Mesenchymal stem cell (in vitro differentiated cells and primary cell): ENCODE results near the gene GRM7.

ENCODE experiments used
- DNase-seq: peaks from one replicate; pipeline ENCODE4 v3.0.0-alpha.2; 2013
- H2AFZ ChIP-seq: one replicate; pipeline ENCODE4 v1.6.1; 2013; ENCODE audit warnings: low read depth, mild to moderate bottlenecking, control low read depth, inconsistent platforms, low read length, moderate library complexity
- H2AK5ac ChIP-seq: 2 replicates; pipeline ENCODE4 v1.6.1; 2013; ENCODE audit warnings: low read length, moderate library complexity, mild to moderate bottlenecking, inconsistent platforms; ENCODE audit not compliant: severe bottlenecking
- H2BK120ac ChIP-seq: one replicate; pipeline ENCODE4 v1.6.1; 2013; ENCODE audit warnings: low read depth, mild to moderate bottlenecking, inconsistent platforms, low read length, moderate library complexity
- H2BK12ac ChIP-seq, 2 experiments: one replicate each; pipeline ENCODE4 v1.6.1; 2013; ENCODE audit warnings: inconsistent platforms in 2 of 2, low read length in 2 of 2, mild to moderate bottlenecking in 2 of 2, moderate library complexity in 2 of 2, control low read depth in 1 of 2
- H2BK15ac ChIP-seq: one replicate; pipeline ENCODE4 v1.6.1; 2013; ENCODE audit warnings: mild to moderate bottlenecking, low read depth, inconsistent platforms; ENCODE audit not compliant: poor library complexity, severe bottlenecking
- H2BK5ac ChIP-seq: 2 replicates; pipeline ENCODE4 v1.6.1; 2013; ENCODE audit warnings: low read depth, mild to moderate bottlenecking, low read length, control low read depth, inconsistent platforms; ENCODE audit not compliant: poor library complexity, severe bottlenecking
- H3K14ac ChIP-seq, 2 experiments: one replicate each; pipeline ENCODE4 v1.6.1; 2013; ENCODE audit warnings: inconsistent platforms in 2 of 2, low read length in 2 of 2, control low read depth in 1 of 2, mild to moderate bottlenecking in 1 of 2, moderate library complexity in 1 of 2
- H3K18ac ChIP-seq, 2 experiments: one replicate each; pipeline ENCODE4 v1.6.1; 2013; ENCODE audit warnings: inconsistent platforms in 2 of 2, low read length in 2 of 2, control low read depth in 1 of 2, low read depth in 1 of 2, mild to moderate bottlenecking in 1 of 2
- H3K23ac ChIP-seq, 2 experiments: one replicate each; pipeline ENCODE4 v1.6.1; 2013; ENCODE audit warnings: inconsistent platforms in 2 of 2, low read length in 2 of 2, mild to moderate bottlenecking in 2 of 2, moderate library complexity in 2 of 2, control low read depth in 1 of 2
- H3K27ac ChIP-seq: 2 replicates; pipeline ENCODE4 v1.5.1; 2013; ENCODE audit warnings: mild to moderate bottlenecking, moderate library complexity, low read length, control low read depth, inconsistent platforms; ENCODE audit not compliant: poor library complexity, severe bottlenecking
- H3K27me3 ChIP-seq, 2 experiments: 2 replicates each; pipeline versions ENCODE4 v1.6.1 to v1.7.0; 2013; ENCODE audit warnings: low read length in 2 of 2, mild to moderate bottlenecking in 2 of 2, moderate library complexity in 2 of 2, control low read depth in 1 of 2, inconsistent platforms in 1 of 2; ENCODE audit not compliant: control insufficient read depth in 1 of 2, insufficient read depth in 1 of 2
- H3K36me3 ChIP-seq, 2 experiments: 2 replicates each; pipeline versions ENCODE4 v1.6.1 to v1.7.0; 2013; ENCODE audit warnings: low read length in 2 of 2, control low read depth in 1 of 2, inconsistent platforms in 1 of 2, low read depth in 1 of 2, mild to moderate bottlenecking in 1 of 2; ENCODE audit not compliant: insufficient read depth in 2 of 2, control insufficient read depth in 1 of 2
- H3K4ac ChIP-seq, 2 experiments: one replicate each; pipeline ENCODE4 v1.6.1; 2013; ENCODE audit warnings: inconsistent platforms in 2 of 2, low read length in 2 of 2, mild to moderate bottlenecking in 2 of 2, moderate library complexity in 2 of 2, control low read depth in 1 of 2, low read depth in 1 of 2
- H3K4me1 ChIP-seq: 2 replicates; pipeline ENCODE4 v1.6.1; 2013; ENCODE audit warnings: low read depth, low read length, control low read depth; ENCODE audit not compliant: control insufficient read depth, insufficient read depth
- H3K4me2 ChIP-seq: 2 replicates; pipeline ENCODE4 v1.6.1; 2013; ENCODE audit warnings: low read length, mild to moderate bottlenecking, inconsistent platforms; ENCODE audit not compliant: poor library complexity, severe bottlenecking
- H3K4me3 ChIP-seq, 2 experiments: 2 replicates each; pipeline versions ENCODE4 v1.5.1 to v1.7.0; 2013; ENCODE audit warnings: low read length in 2 of 2, mild to moderate bottlenecking in 2 of 2, control low read depth in 1 of 2, low read depth in 1 of 2; ENCODE audit not compliant: insufficient read depth in 1 of 2
- H3K79me1 ChIP-seq: replicated peaks from 2 replicates; pipeline ENCODE4 v1.6.1; 2013; ENCODE audit warnings: mild to moderate bottlenecking, control low read depth, low read length, inconsistent platforms; ENCODE audit not compliant: poor library complexity, severe bottlenecking
- H3K9ac ChIP-seq: 2 replicates; pipeline ENCODE4 v1.7.0; 2013; ENCODE audit warnings: mild to moderate bottlenecking, low read length, moderate library complexity
- H3K9me3 ChIP-seq: 2 replicates; pipeline ENCODE4 v1.7.0; 2013; ENCODE audit warnings: mild to moderate bottlenecking, low read length; ENCODE audit not compliant: control insufficient read depth
- H4K8ac ChIP-seq: one replicate; pipeline ENCODE4 v1.6.1; 2013; ENCODE audit warnings: inconsistent platforms, mild to moderate bottlenecking, low read length, moderate library complexity
- H4K91ac ChIP-seq: one replicate; pipeline ENCODE4 v1.6.1; 2013; ENCODE audit warnings: mild to moderate bottlenecking, low read length, inconsistent platforms
- WGBS: methylation state at CpG from one replicate; pipeline ENCODE4 v1.1.7; 2013; ENCODE audit warnings: mixed read lengths; 5-methylcytosine and 5-hydroxymethylcytosine counted together

The GRM7 gene

DNA sequence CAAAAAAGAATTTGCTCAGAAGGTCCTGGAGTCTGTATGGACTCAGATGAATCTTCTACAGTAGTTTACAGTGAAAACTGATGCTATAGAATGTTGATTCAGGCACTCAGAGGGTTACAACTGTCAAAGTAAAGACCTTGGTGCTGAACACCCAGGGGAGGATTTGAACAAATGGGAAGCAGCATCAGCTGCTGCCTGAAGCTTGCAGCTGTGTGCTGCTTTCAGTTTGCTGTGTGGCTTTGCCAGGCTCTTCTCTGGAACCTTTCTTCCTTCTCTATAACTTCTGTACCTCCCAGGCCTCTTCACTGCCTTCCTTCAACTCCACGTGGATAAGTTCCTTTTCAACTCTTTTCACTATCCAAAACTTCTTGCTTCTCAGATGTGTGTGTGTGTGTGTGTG, 214.2 kb downstream of the GRM7 start:
- no peak overlapping the region for H3K18ac ChIP-seq
- no peak overlapping the region for H2AFZ ChIP-seq
- no peak overlapping the region for H3K4me3 ChIP-seq
- no peak for DNase-seq
- H4K91ac ChIP-seq, result no peak overlapping the region
- no peak overlapping the region for H4K8ac ChIP-seq
- no peak overlapping the region for H2BK120ac ChIP-seq
- H3K23ac ChIP-seq, result no peak overlapping the region
- H3K9ac ChIP-seq, result no peak overlapping the region
- H2BK12ac ChIP-seq, result no peak overlapping the region
- no peaks in the 10 kb centered on the region for H3K36me3 ChIP-seq
- no peak overlapping the region for H2BK15ac ChIP-seq
- H3K27ac ChIP-seq, result no peak overlapping the region
- H3K9me3 ChIP-seq, result no peaks in the 10 kb centered on the region
- no peak overlapping the region for H3K4me2 ChIP-seq
- no peak overlapping the region for H2BK5ac ChIP-seq
- H3K4me1 ChIP-seq, result no peaks in the 10 kb centered on the region
- no peaks in the 10 kb centered on the region for H3K27me3 ChIP-seq
- H3K4ac ChIP-seq, result no peak overlapping the region
- WGBS, result no CpG with 5 or more reads among the region's 1 CpG
- H3K79me1 ChIP-seq, result no peaks in the 10 kb centered on the region
- H2AK5ac ChIP-seq, result no peak overlapping the region
- no peak overlapping the region for H3K14ac ChIP-seq

DNA sequence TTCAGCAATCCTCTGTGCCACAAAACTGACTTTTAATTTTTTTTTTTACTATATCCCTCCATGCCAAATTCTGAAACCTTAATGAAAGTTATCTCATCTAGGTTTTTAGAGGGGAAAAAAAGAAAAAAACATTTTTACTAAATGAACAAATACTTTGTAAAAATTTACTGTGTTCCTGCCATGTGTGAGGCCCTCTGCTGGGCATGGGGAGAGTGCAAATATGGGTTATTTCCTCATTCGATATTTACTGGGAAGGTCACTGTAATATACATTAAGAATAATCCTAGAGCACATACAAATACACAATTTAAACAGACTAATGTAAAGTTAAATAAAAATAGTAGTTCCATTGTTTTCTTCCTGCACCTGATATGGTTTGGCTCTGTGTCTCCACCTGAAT, 215.0 kb downstream of the GRM7 start:
- Histone ChIP-seq H2AK5ac (no peak overlapping the region), H4K91ac (no peak overlapping the region), H2BK120ac (no peak overlapping the region), H3K4me2 (no peak overlapping the region), H3K4me3 (no peak overlapping the region), H3K36me3 (no peaks in the 10 kb centered on the region), H3K4me1 (no peaks in the 10 kb centered on the region), H3K14ac (no peak overlapping the region), H2BK15ac (no peak overlapping the region), H2BK5ac (no peak overlapping the region), H3K79me1 (no peaks in the 10 kb centered on the region), H3K18ac (no peak overlapping the region), H3K23ac (no peak overlapping the region), H4K8ac (no peak overlapping the region), H3K27me3 (no peaks in the 10 kb centered on the region), H3K9me3 (no peaks in the 10 kb centered on the region), H3K9ac (no peak overlapping the region), H3K27ac (no peak overlapping the region), H3K4ac (no peak overlapping the region), H2AFZ (no peak overlapping the region), H2BK12ac (no peak overlapping the region)
- WGBS, result no CpG with 5 or more reads among the region's 1 CpG
- DNase-seq, result no peak

DNA sequence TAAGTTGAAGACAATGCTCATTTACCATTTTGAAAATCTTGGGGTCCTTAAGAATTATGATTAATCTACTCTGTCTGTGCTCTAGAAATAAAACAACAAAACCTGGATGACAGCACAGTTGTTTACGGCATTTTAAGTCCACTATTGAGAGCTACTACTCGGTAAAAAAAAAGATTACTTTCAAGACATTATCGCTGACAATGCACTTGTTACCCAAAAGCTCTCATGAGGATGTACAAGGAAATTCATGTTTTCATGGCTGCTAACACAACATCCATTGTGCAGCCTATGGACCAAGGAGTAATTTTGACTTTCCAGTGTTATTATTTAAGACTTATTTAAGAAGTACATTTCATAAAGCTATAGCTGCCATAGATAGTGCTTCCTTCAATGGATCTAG, 221.3 kb downstream of the GRM7 start:
- H3K36me3 ChIP-seq, result no peaks in the 10 kb centered on the region
- no peaks in the 10 kb centered on the region for H3K4me1 ChIP-seq
- no peaks in the 10 kb centered on the region for H3K27me3 ChIP-seq
- H3K4ac ChIP-seq, result no peak overlapping the region
- no peak overlapping the region for H3K23ac ChIP-seq
- no peak overlapping the region for H3K4me2 ChIP-seq
- no peak overlapping the region for H2BK5ac ChIP-seq
- no peaks in the 10 kb centered on the region for H3K9me3 ChIP-seq
- H3K18ac ChIP-seq, result no peak overlapping the region
- no peak overlapping the region for H2BK12ac ChIP-seq
- no peak for DNase-seq
- H2BK120ac ChIP-seq, result no peak overlapping the region
- no peak overlapping the region for H3K4me3 ChIP-seq
- H3K79me1 ChIP-seq, result no peaks in the 10 kb centered on the region
- no peak overlapping the region for H4K91ac ChIP-seq
- WGBS, result 91% methylated on average over 3 of the region's 3 CpGs
- H2AK5ac ChIP-seq, result no peak overlapping the region
- no peak overlapping the region for H3K14ac ChIP-seq
- no peak overlapping the region for H3K27ac ChIP-seq
- H4K8ac ChIP-seq, result no peak overlapping the region
- no peak overlapping the region for H2BK15ac ChIP-seq
- H3K9ac ChIP-seq, result no peak overlapping the region
- no peak overlapping the region for H2AFZ ChIP-seq

DNA sequence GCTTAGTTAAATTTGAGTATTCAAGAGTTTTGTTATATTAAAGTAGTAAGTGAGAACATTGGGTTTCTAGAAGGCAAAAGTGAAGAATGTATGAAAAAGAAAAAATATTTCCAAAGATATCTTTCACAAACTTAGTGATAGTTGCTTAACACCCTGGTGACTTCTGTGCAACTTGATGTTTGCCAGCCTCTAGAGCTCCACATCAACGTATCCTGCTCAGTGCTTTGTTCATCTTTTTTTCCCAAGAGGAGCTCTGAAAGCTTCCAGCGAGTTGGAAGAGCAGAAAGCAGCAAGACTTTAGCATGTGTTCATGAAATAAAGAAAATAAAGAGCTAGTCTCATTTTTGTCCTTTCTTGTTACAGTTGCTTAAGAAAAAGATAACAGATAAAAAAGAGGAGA, 225.5 kb downstream of the GRM7 start:
- 62% methylated on average over 2 of the region's 2 CpGs for WGBS
- no peaks in the 10 kb centered on the region for H3K9me3 ChIP-seq

More for the DNA sequence above, 225.5 kb downstream of the GRM7 start:
- Histone ChIP-seq H3K79me1 (no peaks in the 10 kb centered on the region), H2AK5ac (no peak overlapping the region), H3K14ac (no peak overlapping the region), H3K4me2 (no peak overlapping the region), H3K23ac (no peak overlapping the region), H3K27me3 (no peaks in the 10 kb centered on the region), H3K18ac (no peak overlapping the region), H4K8ac (no peak overlapping the region), H3K36me3 (no peaks in the 10 kb centered on the region), H4K91ac (no peak overlapping the region), H3K4me1 (no peaks in the 10 kb centered on the region), H2BK5ac (no peak overlapping the region), H2BK15ac (no peak overlapping the region), H2BK120ac (no peak overlapping the region), H3K9ac (no peak overlapping the region), H2AFZ (no peak overlapping the region), H3K4ac (no peak overlapping the region), H3K4me3 (no peak overlapping the region), H3K27ac (no peak overlapping the region), H2BK12ac (no peak overlapping the region)
- no peak for DNase-seq
